A549 (cell line): Measurements from ENCODE around the gene DDAH2. TPM values are rescaled to one million over a fixed set of nuclear protein-coding genes. Genes with fewer than 3 reads are reported as not detected.

Source experiments
- ATAC-seq, 2 experiments: fragments of 200-7000 bp in 1 of 2; fragments of >200 bp in 1 of 2; cut with Nextera tagmentation in 1 of 2; cut with Tn5 transposase in 1 of 2; 3 replicates each; pipeline versions ENCODE4 v1.8.0 to v1.9.1; 2018 to 2020; ENCODE audit warnings: mild to moderate bottlenecking in 1 of 2, moderate library complexity in 1 of 2
- CTCF ChIA-PET: fragments of 300-600 bp; sonication (Branson Sonifier 250); formaldehyde crosslinking; extraction: SDS; loops from one replicate; lab custom pipeline; 2021; ENCODE audit warnings: antibody characterized with exemption, inconsistent platforms; lab: Yijun Ruan, JAX
- POLR2A ChIA-PET: fragments of 350-600 bp; formaldehyde crosslinking; extraction: SDS; loops from one replicate; lab custom pipeline; 2021; ENCODE audit warnings: antibody characterized with exemption, inconsistent platforms; lab: Yijun Ruan, JAX
- DNase-seq, 2 experiments: peaks; one replicate each; pipeline versions ENCODE4 v3.0.0 to v3.0.0-alpha.2; 2011 to 2016; ENCODE audit warnings: low read depth in 1 of 2, low spot score in 1 of 2
- FAIRE-seq: peaks from 2 replicates; lab custom pipeline; 2011; peaks lifted over from hg19 to GRCh38; lab: Jason Lieb, UNC
- H3K27ac ChIP-seq, 2 experiments: fragments of >200 bp; sonication (Bioruptor Twin); formaldehyde crosslinking; 3 replicates each; pipeline ENCODE4 v1.5.1; 2016 to 2017
- H3K4me1 ChIP-seq: fragments of >200 bp; sonication (Bioruptor Twin); formaldehyde crosslinking; 3 replicates; pipeline ENCODE4 v1.6.1; 2016
- H3K4me2 ChIP-seq: fragments of >200 bp; sonication (Bioruptor Twin); formaldehyde crosslinking; 3 replicates; pipeline ENCODE4 v1.6.1; 2016
- H3K4me3 ChIP-seq: fragments of >200 bp; sonication (Bioruptor Twin); formaldehyde crosslinking; 3 replicates; pipeline ENCODE4 v1.5.1; 2016
- H3K9me3 ChIP-seq: fragments of >200 bp; sonication (Bioruptor Twin); formaldehyde crosslinking; 3 replicates; pipeline ENCODE4 v1.6.1; 2016
- BCL3 ChIP-seq: fragments of >200 bp; sonication (Bioruptor Twin); formaldehyde crosslinking; IDR thresholded peaks from 3 replicates; pipeline ENCODE4 v1.6.1; 2016
- CBX2 ChIP-seq: fragments of 200-600 bp; sonication (generic); IDR thresholded peaks from 2 replicates; pipeline ENCODE4 v1.6.1; 2016; ENCODE audit warnings: low read depth, mild to moderate bottlenecking, borderline replicate concordance
- EHMT2 ChIP-seq: fragments of 200-600 bp; sonication (generic); IDR thresholded peaks from 2 replicates; pipeline ENCODE4 v1.6.1; 2016; ENCODE audit warnings: antibody characterized with exemption, low read depth, mild to moderate bottlenecking, moderate library complexity
- HDAC2 ChIP-seq: fragments of 200-600 bp; sonication (generic); IDR thresholded peaks from 2 replicates; pipeline ENCODE4 v1.6.1; 2016
- HES2 ChIP-seq: fragments of >200 bp; sonication (Bioruptor Twin); formaldehyde crosslinking; IDR thresholded peaks from 2 replicates; pipeline ENCODE4 v1.6.1; 2016
- HMGXB4 ChIP-seq: fragments of 250-450 bp; sonication (Bioruptor Pico); IDR thresholded peaks from 2 replicates; pipeline ENCODE4 v1.5.0; 2021; ENCODE audit warnings: mild to moderate bottlenecking, moderate library complexity, borderline replicate concordance
- HOXA7 ChIP-seq: fragments of 250-450 bp; sonication (Bioruptor Pico); IDR thresholded peaks from 2 replicates; pipeline ENCODE4 v1.5.0; 2020; ENCODE audit warnings: mild to moderate bottlenecking, moderate library complexity
- HOXB5 ChIP-seq: fragments of 250-450 bp; sonication (Bioruptor Pico); IDR thresholded peaks from 2 replicates; pipeline ENCODE4 v1.5.0; 2020; ENCODE audit warnings: mild to moderate bottlenecking, moderate library complexity
- PBX3 ChIP-seq: IDR thresholded peaks from 2 replicates; pipeline ENCODE4 v1.6.1; 2012
- PHF8 ChIP-seq: fragments of 200-600 bp; sonication (generic); IDR thresholded peaks from 2 replicates; pipeline ENCODE4 v1.6.1; 2016; ENCODE audit warnings: low read depth, mild to moderate bottlenecking, antibody characterized with exemption, moderate library complexity, borderline replicate concordance
- REST ChIP-seq: fragments of 200-600 bp; sonication (generic); IDR thresholded peaks from 2 replicates; pipeline ENCODE4 v1.6.1; 2016; ENCODE audit warnings: antibody characterized with exemption, mild to moderate bottlenecking, moderate library complexity
- SREBF2 ChIP-seq: fragments of 450-650 bp; IDR thresholded peaks from 2 replicates; pipeline ENCODE4 v1.6.1; 2014; ENCODE audit warnings: mild to moderate bottlenecking, moderate library complexity
- TFCP2L1 ChIP-seq: fragments of 250-450 bp; sonication (Bioruptor Pico); IDR thresholded peaks from 2 replicates; pipeline ENCODE4 v1.5.0; 2021; ENCODE audit warnings: mild to moderate bottlenecking
- TP53 ChIP-seq: fragments of 250-450 bp; sonication (Bioruptor Pico); IDR thresholded peaks from 2 replicates; pipeline ENCODE4 v1.5.0; 2021; ENCODE audit warnings: mild to moderate bottlenecking, moderate library complexity
- WGBS: methylation state at CpG from one replicate; pipeline ENCODE4 v1.1.6; 2017; ENCODE audit errors: missing lambda C conversion rate; 5-methylcytosine and 5-hydroxymethylcytosine counted together
- polyA plus RNA-seq, 4 experiments: library from polyadenylated mRNA; depleted of rRNA in 3 of 4; stranded (reverse); fragments of >200 nt; fragmentation: RNase III in 1 of 4; extraction: RNeasy Plus Mini Kit Qiagen cat#74134 plus additional on column Dnase treatment in 1 of 4; gene quantifications; 2 replicates in 3 of 4; 3 replicates in 1 of 4; pipeline ENCODE4 v1.2.3, GENCODE V29; 2011 to 2017

Gene DDAH2
- polyA plus RNA-seq, 2 of the 4 experiments (the other 2 are of a cell fraction): 19.3 to 54.5 TPM

- TF ChIP-seq BCL3: no peak
Measured at GRCh38 chr6:31692353-31692752, 36.7 kb downstream of the DDAH2 start (continued).

GRCh38 chr6:31691564-31692108 lies 37.5 kb downstream of the DDAH2 start:
- TF ChIP-seq PHF8: no peak
- Histone ChIP-seq H3K4me1 (no peaks in the 10 kb centered on the region; the same call in 2 of the 3 replicates), H3K9me3 (no peaks in the 10 kb centered on the region), H3K27ac (no peak overlapping the region), H3K4me2 (no peak overlapping the region), H3K4me3 (no peak overlapping the region)
- CTCF ChIA-PET: interaction anchor here (1.2 to 2.9 kb wide), 3 partner anchors 11 to 171 kb away, joined by 4 to 11 read pairs (median 4); partner anchors contain the start of genes LY6G5C and NEU1
- DNase-seq (no peak), ATAC-seq (no peak), FAIRE-seq (no peak)
- POLR2A ChIA-PET: no interaction called here
- 96% methylated on average over 4 of the region's 12 CpGs for WGBS

GRCh38 chr6:31691078-31691463 lies 38.0 kb downstream of the DDAH2 start:
- no peaks in the 10 kb centered on the region for H3K9me3 ChIP-seq
- ChIA-PET CTCF (interaction anchor here (1.2 to 2.9 kb wide), 3 partner anchors 11 to 172 kb away, joined by 4 to 11 read pairs (median 4); partner anchors contain the start of genes LY6G5B, LY6G5C and NEU1), POLR2A (no interaction called here)
- H3K4me2 ChIP-seq: no peak overlapping the region
- no peaks in the 10 kb centered on the region; the same call in 2 of the 3 replicates for H3K4me1 ChIP-seq
- TF ChIP-seq PBX3 (no peak), HOXA7 (CRISPR knock-in tag) (no peak), CBX2 (no peak), TFCP2L1 (CRISPR knock-in tag) (no peak), BCL3 (no peak), HMGXB4 (no peak), EHMT2 (no peak), TP53 (CRISPR knock-in tag) (no peak), REST (no peak), HDAC2 (no peak), HES2 (no peak), SREBF2 (no peak), HOXB5 (no peak)
- FAIRE-seq (no peak), DNase-seq (no peak), ATAC-seq (no peak)
- no peak overlapping the region for H3K4me3 ChIP-seq
- no peak overlapping the region for H3K27ac ChIP-seq
- 84% methylated on average over 6 of the region's 6 CpGs for WGBS
